K562 (cell line): Measurements from ENCODE around the gene GAB4. TPM values are rescaled to one million over a fixed set of nuclear protein-coding genes. Genes with fewer than 3 reads are reported as not detected.

Experiments
- ATAC-seq: fragments of 200-7000 bp; cut with Tn5 transposase; 3 replicates; pipeline ENCODE4 v1.9.1; 2020; ENCODE audit warnings: moderate library complexity
- BruUV-seq: library from RNA; stranded (reverse); fragments of 400-500 nt; replicated peaks from 2 replicates; lab custom pipeline; 2021; lab: Mats Ljungman, UMichigan
- CTCF ChIA-PET: fragments of 300-600 bp; formaldehyde crosslinking; extraction: SDS; loops from one replicate; lab custom pipeline; 2021; ENCODE audit warnings: low intra/inter-chr PET ratio; lab: Yijun Ruan, JAX
- POLR2A ChIA-PET: fragments of 300-600, 350-650 bp; sonication (Branson Sonifier 250); formaldehyde crosslinking; extraction: SDS; loops from one replicate; lab custom pipeline; 2021; ENCODE audit warnings: antibody characterized with exemption, inconsistent platforms; lab: Yijun Ruan, JAX
- DNase-seq, 4 experiments: peaks; one replicate each; pipeline versions ENCODE4 v3.0.0 to v3.0.0-alpha.2; 2011 to 2018; ENCODE audit warnings: low spot score in 3 of 4, mixed read lengths in 3 of 4; ENCODE audit errors: extremely low read depth in 1 of 4
- FAIRE-seq: peaks from 2 replicates; lab custom pipeline; 2011; peaks lifted over from hg19 to GRCh38; lab: Jason Lieb, UNC
- H2AFZ ChIP-seq: 2 replicates; pipeline ENCODE4 v1.6.0; 2011; ENCODE audit warnings: low read depth, low read length, control low read depth, inconsistent platforms
- H3K27ac ChIP-seq: fragments of 200-600 bp; 3 replicates; pipeline ENCODE4 v1.8.0; 2011; ENCODE audit warnings: low read depth, mild to moderate bottlenecking, control low read depth, inconsistent platforms, low read length, moderate library complexity, mixed read lengths; ENCODE audit errors: extremely low read depth
- H3K27me3 ChIP-seq, 2 experiments: fragments of 300-600 bp in 1 of 2; 2 replicates in 1 of 2; 3 replicates in 1 of 2; pipeline versions ENCODE4 v1.6.0 to v1.8.0; 2011; ENCODE audit warnings: inconsistent platforms in 2 of 2, low read length in 2 of 2, mild to moderate bottlenecking in 1 of 2, mixed read lengths in 1 of 2, moderate library complexity in 1 of 2; ENCODE audit not compliant: control insufficient read depth in 2 of 2, insufficient read depth in 2 of 2
- H3K36me3 ChIP-seq: fragments of 300-600 bp; 3 replicates; pipeline ENCODE4 v1.8.0; 2011; ENCODE audit warnings: mild to moderate bottlenecking, low read length, inconsistent platforms; ENCODE audit not compliant: control insufficient read depth, insufficient read depth
- H3K4me1 ChIP-seq, 2 experiments: fragments of 200-600 bp in 1 of 2; replicated peaks in 1 of 2; 2 replicates in 1 of 2; 3 replicates in 1 of 2; pipeline versions ENCODE4 v1.5.1 to v1.8.0; 2011; ENCODE audit warnings: inconsistent platforms in 2 of 2, low read length in 2 of 2, mild to moderate bottlenecking in 1 of 2, mixed read lengths in 1 of 2, moderate library complexity in 1 of 2; ENCODE audit not compliant: control insufficient read depth in 2 of 2, insufficient read depth in 2 of 2
- H3K4me2 ChIP-seq: 2 replicates; pipeline ENCODE4 v1.6.1; 2011; ENCODE audit warnings: low read length, control low read depth, inconsistent platforms, mixed read lengths; ENCODE audit not compliant: insufficient read depth
- H3K4me3 ChIP-seq: fragments of 200-600 bp; sonication (generic), shearing (Covaris generic); 2 replicates; pipeline ENCODE4 v1.5.1; 2016; ENCODE audit warnings: control low read depth, inconsistent platforms
- H3K79me2 ChIP-seq: fragments of 200-600 bp; 3 replicates; pipeline ENCODE4 v1.8.0; 2011; ENCODE audit warnings: low read length, inconsistent platforms; ENCODE audit not compliant: control insufficient read depth, insufficient read depth
- H3K9ac ChIP-seq, 2 experiments: 2 replicates each; pipeline versions ENCODE4 v1.6.0 to v1.6.1; 2011; ENCODE audit warnings: low read depth in 2 of 2, low read length in 2 of 2, control low read depth in 1 of 2, inconsistent platforms in 1 of 2, mild to moderate bottlenecking in 1 of 2, mixed read lengths in 1 of 2; ENCODE audit not compliant: insufficient read depth in 1 of 2
- H3K9me1 ChIP-seq: one replicate; pipeline ENCODE4 v1.6.0; 2011; ENCODE audit warnings: inconsistent platforms, mild to moderate bottlenecking, low read length, moderate library complexity; ENCODE audit not compliant: control insufficient read depth, insufficient read depth
- H3K9me3 ChIP-seq: replicated peaks from 2 replicates; pipeline ENCODE4 v1.5.1; 2011; ENCODE audit warnings: low read depth, low read length, inconsistent platforms; ENCODE audit not compliant: control insufficient read depth, insufficient read depth
- H4K20me1 ChIP-seq: replicated peaks from 2 replicates; pipeline ENCODE4 v1.6.1; 2011; ENCODE audit warnings: low read length, inconsistent platforms, mixed read lengths; ENCODE audit not compliant: control insufficient read depth, insufficient read depth
- ATF3 ChIP-seq, 2 experiments: fragments of 450-650 bp in 1 of 2; sonication (generic) in 1 of 2; formaldehyde crosslinking in 1 of 2; IDR thresholded peaks in 1 of 2; conservative IDR thresholded peaks in 1 of 2; 2 replicates each; pipeline versions ENCODE4 v1.6.1 to v1.8.1; 2016 to 2023; ENCODE audit warnings: mild to moderate bottlenecking in 2 of 2, moderate library complexity in 2 of 2, inconsistent platforms in 1 of 2, missing genetic modification reagents in 1 of 2
- CEBPB ChIP-seq: fragments of 450-650 bp; IDR thresholded peaks from 2 replicates; pipeline ENCODE4 v1.6.1; 2016; ENCODE audit warnings: missing genetic modification characterization, missing compliant biosample characterization
- CEBPG ChIP-seq, 3 experiments: fragments of 200-800 bp in 1 of 3; sonication (Bioruptor generic) in 1 of 3; sonication (generic) in 1 of 3; formaldehyde crosslinking in 1 of 3; IDR thresholded peaks in 2 of 3; conservative IDR thresholded peaks in 1 of 3; 2 replicates each; pipeline versions ENCODE4 v1.6.1 to v1.8.0; 2016 to 2022; ENCODE audit warnings: missing compliant biosample characterization in 2 of 3, missing genetic modification characterization in 2 of 3, mild to moderate bottlenecking in 1 of 3, missing genetic modification reagents in 1 of 3
- PREB ChIP-seq: sonication (generic); formaldehyde crosslinking; IDR thresholded peaks from 2 replicates; pipeline ENCODE4 v1.8.1; 2023; ENCODE audit warnings: mild to moderate bottlenecking, missing genetic modification reagents
- WGBS: fragments of 100-300 bp; shearing (Covaris generic); methylation state at CpG from one replicate; pipeline ENCODE4 v1.1.6; 2016; ENCODE audit warnings: low coverage, mixed read lengths; ENCODE audit not compliant: insufficient coverage; ENCODE audit errors: missing lambda C conversion rate; 5-methylcytosine and 5-hydroxymethylcytosine counted together
- in situ Hi-C: fragments of 300-500 bp; cut with MboI; formaldehyde crosslinking; loops from 4 replicates; pipeline ENCODE4 v1.15.0; 2018; ENCODE audit warnings: inconsistent platforms, mixed read lengths
- intact Hi-C: fragments of 100-400 bp; cut with micrococcal nuclease; formaldehyde crosslinking; loops from 2 replicates; pipeline ENCODE4 v1.14.2; 2022
- polyA plus RNA-seq, 8 experiments: library from polyadenylated mRNA; depleted of rRNA in 4 of 8; stranded (reverse) in 5 of 8; unstranded in 3 of 8; fragments of >200 nt; fragmentation: Nextera tagmentation in 2 of 8; fragmentation: Illumina TruSeq in 1 of 8; extraction: Ambion mirVana in 2 of 8; extraction: Trizol in 1 of 8; gene quantifications; 2 replicates each; pipeline versions ENCODE4 v1.2.1 to v1.2.3, GENCODE V29; 2011 to 2014; ENCODE audit warnings: inconsistent platforms in 1 of 8, missing spikeins in 1 of 8
- total RNA-seq, 7 experiments: library from RNA; depleted of rRNA in 6 of 7; stranded (reverse); fragments of >200 nt in 6 of 7; fragmentation: Illumina TruSeq in 2 of 7; extraction: Trizol in 2 of 7; gene quantifications; 2 replicates each; pipeline versions ENCODE4 v1.2.1 to v1.2.3, GENCODE V29; 2011 to 2021; ENCODE audit warnings: low replicate concordance in 1 of 7

The GAB4 gene
- total and polyA plus RNA-seq, 9 of the 15 experiments (the other 6 are each of a cell fraction or from before 2014, with no cell fraction given) = 0.04 to 0.11 (median 0.04) TPM; not detected in 6

GRCh38 chr22:16925407-16925966 lies 82.5 kb downstream of the GAB4 start:
- WGBS = 1% methylated on average over 4 of the region's 4 CpGs
- BruUV-seq = no TSS peak
- POLR2A ChIA-PET = no interaction called here
- Histone ChIP-seq H4K20me1 (no peaks in the 10 kb centered on the region), H3K4me2 (no peak overlapping the region), H3K4me3 (no peak overlapping the region), H3K36me3 (no peaks in the 10 kb centered on the region), H3K9me3 (no peaks in the 10 kb centered on the region), H3K79me2 (no peaks in the 10 kb centered on the region), H3K27me3 (no peaks in the 10 kb centered on the region; a peak in 1 of 5 replicates), H3K27ac (no peak overlapping the region), H3K9me1 (no peaks in the 10 kb centered on the region), H3K4me1 (no peaks in the 10 kb centered on the region), H2AFZ (no peak overlapping the region), H3K9ac (no peak overlapping the region)
- CTCF ChIA-PET = no interaction called here
- no peak for FAIRE-seq
- no peak for DNase-seq
- intact Hi-C loops (no loop called here), in situ Hi-C loops (no loop called here)
- no peak for ATAC-seq
- TF ChIP-seq CEBPB = peak; percentile 39; the same call in 1 of the 2 replicates
- TF ChIP-seq ATF3 (IDR thresholded peaks at IDR 0.05) = peak; percentile 39; the same call in 1 of the 2 replicates
- TF ChIP-seq ATF3 (CRISPR knock-in tag; conservative IDR thresholded peaks at IDR 0.05) = no peak
- TF ChIP-seq PREB (CRISPR knock-in tag) = no peak
- no peak for TF ChIP-seq CEBPG (CRISPR knock-in tag; IDR thresholded peaks at IDR 0.05)
- peak; percentile 42 to 53; a peak in 3 of 4 replicates for TF ChIP-seq CEBPG (tag; conservative IDR thresholded peaks at IDR 0.05 in 1 of 2, IDR thresholded peaks at IDR 0.05 in 1 of 2)
